DND-41 (cell line): ENCODE results near the gene ITGA8.

Source experiments
- EZH2 ChIP-seq: IDR thresholded peaks from 3 replicates; pipeline ENCODE4 v1.6.1; 2012; ENCODE audit warnings: borderline replicate concordance, low read depth, mild to moderate bottlenecking, moderate library complexity, low read length, inconsistent platforms; ENCODE audit not compliant: severe bottlenecking
- TF ChIP-seq, protein P1 (sequence below): IDR thresholded peaks from 2 replicates; pipeline ENCODE4 v1.5.1; 2012; ENCODE audit warnings: borderline replicate concordance, low read length, moderate library complexity, mild to moderate bottlenecking; ENCODE audit not compliant: poor library complexity, severe bottlenecking; ENCODE audit errors: extremely low read depth

DNA sequence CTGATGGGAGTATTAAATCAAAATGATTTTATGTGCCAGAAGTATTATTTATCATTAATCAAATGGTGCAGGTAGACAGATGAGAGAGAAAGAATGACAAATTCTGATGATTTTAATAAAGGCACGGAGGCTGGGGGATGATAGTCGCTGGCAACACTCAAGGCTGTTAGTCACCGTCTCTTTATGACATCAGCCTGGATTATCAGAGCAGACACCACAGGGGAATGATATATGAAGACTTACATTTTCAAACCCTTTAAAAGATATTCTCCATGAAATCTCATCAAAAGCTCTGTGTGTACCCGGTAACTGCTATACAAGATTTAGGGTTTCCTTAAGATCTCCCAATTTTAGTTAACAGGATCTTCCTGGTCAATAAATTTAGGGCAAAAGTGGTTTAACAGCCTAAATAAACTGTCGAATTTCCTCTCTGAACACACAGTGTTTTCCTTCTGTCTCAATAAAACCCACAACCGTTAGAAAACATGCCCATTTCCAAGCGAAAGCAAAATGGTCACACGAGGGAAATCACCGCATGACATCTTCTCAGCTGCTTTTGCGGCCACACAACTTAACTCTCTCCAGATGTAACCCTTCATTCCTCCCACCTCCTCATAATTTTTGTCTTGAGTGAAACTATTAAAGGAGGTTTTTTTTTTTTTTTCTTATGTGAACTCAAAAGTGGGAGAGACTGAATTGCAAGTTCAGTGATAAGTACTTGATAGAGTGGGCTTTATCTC is 215.5 kb downstream of the ITGA8 start:
- TF ChIP-seq, protein P1, sequence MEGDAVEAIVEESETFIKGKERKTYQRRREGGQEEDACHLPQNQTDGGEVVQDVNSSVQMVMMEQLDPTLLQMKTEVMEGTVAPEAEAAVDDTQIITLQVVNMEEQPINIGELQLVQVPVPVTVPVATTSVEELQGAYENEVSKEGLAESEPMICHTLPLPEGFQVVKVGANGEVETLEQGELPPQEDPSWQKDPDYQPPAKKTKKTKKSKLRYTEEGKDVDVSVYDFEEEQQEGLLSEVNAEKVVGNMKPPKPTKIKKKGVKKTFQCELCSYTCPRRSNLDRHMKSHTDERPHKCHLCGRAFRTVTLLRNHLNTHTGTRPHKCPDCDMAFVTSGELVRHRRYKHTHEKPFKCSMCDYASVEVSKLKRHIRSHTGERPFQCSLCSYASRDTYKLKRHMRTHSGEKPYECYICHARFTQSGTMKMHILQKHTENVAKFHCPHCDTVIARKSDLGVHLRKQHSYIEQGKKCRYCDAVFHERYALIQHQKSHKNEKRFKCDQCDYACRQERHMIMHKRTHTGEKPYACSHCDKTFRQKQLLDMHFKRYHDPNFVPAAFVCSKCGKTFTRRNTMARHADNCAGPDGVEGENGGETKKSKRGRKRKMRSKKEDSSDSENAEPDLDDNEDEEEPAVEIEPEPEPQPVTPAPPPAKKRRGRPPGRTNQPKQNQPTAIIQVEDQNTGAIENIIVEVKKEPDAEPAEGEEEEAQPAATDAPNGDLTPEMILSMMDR, result no peak
- TF ChIP-seq EZH2, result no peak
